Ishikawa (cell line): Measurements from ENCODE around the gene CCDC192.

Experiments
- CEBPB ChIP-seq: IDR thresholded peaks from 2 replicates; pipeline ENCODE4 v1.6.1; 2012
- CREB1 ChIP-seq: IDR thresholded peaks from 2 replicates; pipeline ENCODE4 v1.6.1; 2012; ENCODE audit warnings: low read depth
- EGR1 ChIP-seq: IDR thresholded peaks from 2 replicates; pipeline ENCODE4 v1.6.1; 2012
- EP300 ChIP-seq: IDR thresholded peaks from 2 replicates; pipeline ENCODE4 v1.6.1; 2012; ENCODE audit warnings: borderline replicate concordance
- FOXM1 ChIP-seq: IDR thresholded peaks from 2 replicates; pipeline ENCODE4 v1.6.1; 2012; ENCODE audit warnings: low read depth, borderline replicate concordance
- MAX ChIP-seq: IDR thresholded peaks from 2 replicates; pipeline ENCODE4 v1.6.1; 2012
- NFIC ChIP-seq: IDR thresholded peaks from 2 replicates; pipeline ENCODE4 v1.6.1; 2012
- RAD21 ChIP-seq: IDR thresholded peaks from 2 replicates; pipeline ENCODE4 v1.6.1; 2012; ENCODE audit warnings: low read depth
- REST ChIP-seq: IDR thresholded peaks from 2 replicates; pipeline ENCODE4 v1.6.1; 2012; ENCODE audit warnings: low read depth, mild to moderate bottlenecking
- TAF1 ChIP-seq: IDR thresholded peaks from 2 replicates; pipeline ENCODE4 v1.6.1; 2012; ENCODE audit warnings: low read depth, mild to moderate bottlenecking
- TCF12 ChIP-seq: IDR thresholded peaks from 2 replicates; pipeline ENCODE4 v1.6.1; 2012; ENCODE audit warnings: low read depth
- TEAD4 ChIP-seq: IDR thresholded peaks from 2 replicates; pipeline ENCODE4 v1.6.1; 2012
- YY1 ChIP-seq: IDR thresholded peaks from 2 replicates; pipeline ENCODE4 v1.6.1; 2012; ENCODE audit warnings: low read depth
- ZBTB7A ChIP-seq: IDR thresholded peaks from 2 replicates; pipeline ENCODE4 v1.6.1; 2012; ENCODE audit warnings: low read depth
- TF ChIP-seq, protein P1 (sequence below): IDR thresholded peaks from 2 replicates; pipeline ENCODE4 v1.6.1; 2012

Gene CCDC192

GRCh38 chr5:127963233-127963632 is 260.0 kb downstream of the CCDC192 start:
- TF ChIP-seq CEBPB: no peak
- no peak for TF ChIP-seq YY1
- TF ChIP-seq REST: no peak
- TF ChIP-seq, protein P1, sequence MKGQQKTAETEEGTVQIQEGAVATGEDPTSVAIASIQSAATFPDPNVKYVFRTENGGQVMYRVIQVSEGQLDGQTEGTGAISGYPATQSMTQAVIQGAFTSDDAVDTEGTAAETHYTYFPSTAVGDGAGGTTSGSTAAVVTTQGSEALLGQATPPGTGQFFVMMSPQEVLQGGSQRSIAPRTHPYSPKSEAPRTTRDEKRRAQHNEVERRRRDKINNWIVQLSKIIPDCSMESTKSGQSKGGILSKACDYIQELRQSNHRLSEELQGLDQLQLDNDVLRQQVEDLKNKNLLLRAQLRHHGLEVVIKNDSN: no peak
- TF ChIP-seq FOXM1: no peak
- no peak for TF ChIP-seq TCF12
- no peak for TF ChIP-seq EGR1
- no peak for TF ChIP-seq MAX
- no peak for TF ChIP-seq TAF1

DNA sequence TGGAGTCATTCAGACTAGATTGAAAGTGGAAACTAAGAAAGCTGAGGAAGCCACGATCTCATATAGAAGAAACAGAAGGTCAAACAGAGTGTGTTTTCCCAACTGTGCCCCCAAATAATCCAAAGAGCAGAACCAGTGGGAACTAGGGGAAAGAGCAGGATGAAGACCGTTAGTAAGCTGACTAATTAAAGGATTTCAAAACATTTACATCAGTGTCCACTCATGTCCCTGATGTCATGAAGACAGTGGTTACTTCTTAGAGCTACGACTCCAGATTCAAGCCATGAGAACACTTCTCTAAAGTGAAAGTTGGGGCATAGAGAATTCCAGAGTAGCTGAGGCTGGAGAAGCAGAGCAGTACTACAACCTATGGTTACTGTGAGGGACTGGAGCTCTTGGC is 260.7 kb downstream of the CCDC192 start:
- no peak for TF ChIP-seq MAX

GRCh38 chr5:127967323-127967982 is 264.3 kb downstream of the CCDC192 start:
- no peak for TF ChIP-seq TEAD4
- TF ChIP-seq ZBTB7A: no peak
- no peak for TF ChIP-seq FOXM1
- TF ChIP-seq, protein P1: no peak
- TF ChIP-seq MAX: no peak
- no peak for TF ChIP-seq CREB1
- no peak for TF ChIP-seq EGR1

DNA sequence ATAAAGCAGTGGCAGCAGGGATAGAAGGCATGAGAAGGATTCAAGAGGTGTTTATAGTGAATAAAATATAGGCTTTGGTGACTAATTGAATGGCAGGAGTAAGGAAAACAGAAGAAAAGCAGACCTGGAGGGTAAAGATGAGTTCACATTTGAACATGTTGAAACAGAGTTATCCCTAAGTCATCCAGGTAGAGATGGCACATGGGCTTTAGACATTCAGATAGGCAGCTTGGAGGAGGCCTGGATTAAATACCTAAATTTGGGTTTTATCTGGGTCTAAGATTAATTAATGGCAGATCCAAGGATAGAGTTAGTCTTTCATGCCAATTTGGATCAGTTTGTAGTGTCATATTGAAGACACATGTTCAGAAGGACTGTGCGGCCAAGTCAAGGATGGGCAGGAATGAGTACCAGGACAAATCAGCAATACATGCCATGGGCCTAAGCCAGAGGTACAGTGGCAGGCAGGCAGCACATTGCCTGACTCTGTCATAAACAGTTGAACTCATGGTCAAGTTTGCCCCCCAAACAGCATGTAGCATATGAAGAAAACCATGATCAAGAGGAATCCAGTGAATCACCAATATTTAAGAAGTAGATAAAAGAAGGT is 264.9 kb downstream of the CCDC192 start:
- TF ChIP-seq REST (no peak), RAD21 (no peak), MAX (no peak), CEBPB (no peak), EP300 (no peak), CREB1 (no peak), FOXM1 (no peak), EGR1 (no peak)
- TF ChIP-seq, protein P1: no peak

DNA sequence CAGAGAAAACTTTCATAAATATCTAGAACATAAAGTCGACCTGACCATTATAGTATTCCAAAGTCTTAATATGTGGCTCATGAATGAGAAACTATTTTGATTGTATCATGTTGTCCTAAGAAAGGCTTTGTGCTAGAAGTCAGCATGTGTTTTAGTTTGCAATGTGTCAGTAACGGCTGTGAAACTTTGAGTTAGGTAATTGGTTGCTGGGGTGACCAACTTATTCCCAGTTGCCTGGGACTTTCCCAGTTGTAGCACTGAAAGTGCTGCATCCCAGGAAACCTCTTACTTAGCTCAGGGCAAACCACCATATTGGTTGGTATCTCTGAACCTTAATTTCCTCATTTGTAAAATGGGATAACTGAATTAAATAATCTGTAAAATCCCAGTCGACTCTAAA is 265.8 kb downstream of the CCDC192 start:
- TF ChIP-seq NFIC (no peak), MAX (no peak), TCF12 (no peak), CEBPB (no peak), FOXM1 (no peak), EP300 (no peak), ZBTB7A (no peak), CREB1 (no peak), TAF1 (no peak), RAD21 (no peak), YY1 (no peak), EGR1 (no peak), REST (no peak), TEAD4 (no peak)
- TF ChIP-seq, protein P1: no peak
